GM12892 (cell line): ENCODE data around the gene CHL1.

Experiments
- POLR2A ChIP-seq: IDR thresholded peaks from 2 replicates; pipeline ENCODE4 v1.6.1; 2011; ENCODE audit warnings: low read depth, low read length, control low read depth
- POLR2AphosphoS5 ChIP-seq: IDR thresholded peaks from 2 replicates; pipeline ENCODE4 v1.6.1; 2011; ENCODE audit warnings: low read depth, low read length, control low read depth
- TAF1 ChIP-seq: IDR thresholded peaks from 2 replicates; pipeline ENCODE4 v1.6.1; 2011; ENCODE audit warnings: low read depth, mild to moderate bottlenecking, control low read depth, low read length, borderline replicate concordance

DNA sequence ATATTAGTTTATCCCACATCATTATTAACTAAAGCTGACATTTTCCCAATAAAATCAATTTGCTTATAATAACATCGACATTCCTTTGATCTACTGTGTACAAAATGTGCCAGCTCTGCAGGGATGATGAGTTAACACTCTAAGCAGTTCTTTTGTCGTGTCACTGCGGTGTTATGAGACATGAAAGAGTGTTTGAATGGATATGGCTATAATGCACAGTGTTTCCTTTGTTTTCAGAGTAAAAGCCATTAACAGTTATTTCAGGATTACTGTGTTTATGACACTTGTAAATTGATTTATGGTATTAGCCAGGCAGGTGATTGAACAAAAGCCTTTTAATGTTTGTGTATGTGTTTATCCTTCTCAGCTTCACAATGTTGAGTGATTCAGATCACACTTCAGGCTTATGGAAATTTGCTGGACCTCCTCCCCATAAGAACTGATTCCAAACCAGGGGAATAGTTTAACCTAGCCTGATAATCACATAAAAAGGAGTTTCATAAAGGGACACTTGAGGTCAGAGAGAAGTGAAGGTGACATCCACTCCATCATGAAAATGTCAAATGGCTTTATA, 115.7 kb downstream of the CHL1 start:
- TF ChIP-seq POLR2A (no peak), POLR2AphosphoS5 (no peak), TAF1 (no peak)
